H9 (cell line): Measurements from ENCODE around the gene SART1. TPM values are rescaled to one million over a fixed set of nuclear protein-coding genes. Genes with fewer than 3 reads are reported as not detected.

ENCODE experiments used
- DNase-seq: peaks from one replicate; pipeline ENCODE4 v3.0.0-alpha.2; 2017
- H2AFZ ChIP-seq: one replicate; pipeline ENCODE4 v1.6.1; 2013; ENCODE audit warnings: mild to moderate bottlenecking, low read length, control low read depth, moderate library complexity
- H2AK5ac ChIP-seq: 2 replicates; pipeline ENCODE4 v1.6.1; 2013; ENCODE audit warnings: low read length, control low read depth, mixed read lengths; ENCODE audit not compliant: insufficient read length
- H2BK120ac ChIP-seq: one replicate; pipeline ENCODE4 v1.6.1; 2013; ENCODE audit warnings: low read depth, mild to moderate bottlenecking, low read length, control low read depth, inconsistent platforms; ENCODE audit not compliant: poor library complexity, severe bottlenecking
- H2BK12ac ChIP-seq: 2 replicates; pipeline ENCODE4 v1.6.1; 2013; ENCODE audit warnings: low read length, control low read depth, mixed read lengths, low read depth; ENCODE audit not compliant: insufficient read length
- H2BK15ac ChIP-seq: 2 replicates; pipeline ENCODE4 v1.6.1; 2013; ENCODE audit warnings: low read depth, low read length, control low read depth
- H2BK20ac ChIP-seq: one replicate; pipeline ENCODE4 v1.6.1; 2013; ENCODE audit warnings: low read depth, mild to moderate bottlenecking, low read length, control low read depth, inconsistent platforms; ENCODE audit not compliant: poor library complexity, severe bottlenecking
- H2BK5ac ChIP-seq: 2 replicates; pipeline ENCODE4 v1.6.1; 2013; ENCODE audit warnings: low read length, control low read depth, mixed read lengths; ENCODE audit not compliant: insufficient read length
- H3K14ac ChIP-seq: 2 replicates; pipeline ENCODE4 v1.6.1; 2013; ENCODE audit warnings: low read length, control low read depth; ENCODE audit not compliant: insufficient read depth
- H3K18ac ChIP-seq: 2 replicates; pipeline ENCODE4 v1.6.1; 2013; ENCODE audit warnings: low read depth, mild to moderate bottlenecking, mixed read lengths, low read length, control low read depth; ENCODE audit not compliant: insufficient read length
- H3K23ac ChIP-seq: 2 replicates; pipeline ENCODE4 v1.6.1; 2013; ENCODE audit warnings: low read length, control low read depth, mixed read lengths, low read depth; ENCODE audit not compliant: insufficient read length
- H3K23me2 ChIP-seq: 2 replicates; pipeline ENCODE4 v1.6.1; 2013; ENCODE audit warnings: low read depth, mild to moderate bottlenecking, mixed read lengths, low read length, control low read depth; ENCODE audit not compliant: insufficient read length, poor library complexity, severe bottlenecking
- H3K27ac ChIP-seq: 2 replicates; pipeline ENCODE4 v1.5.1; 2013; ENCODE audit warnings: low read length, control low read depth, mixed read lengths, low read depth; ENCODE audit not compliant: insufficient read length
- H3K27me3 ChIP-seq: 2 replicates; pipeline ENCODE4 v1.6.1; 2013; ENCODE audit warnings: low read length, control low read depth, inconsistent platforms; ENCODE audit not compliant: insufficient read depth
- H3K4ac ChIP-seq: 2 replicates; pipeline ENCODE4 v1.6.1; 2013; ENCODE audit warnings: low read depth, mild to moderate bottlenecking, control low read depth, inconsistent platforms, low read length, moderate library complexity
- H3K4me1 ChIP-seq: 2 replicates; pipeline ENCODE4 v1.6.1; 2013; ENCODE audit warnings: low read length, control low read depth, inconsistent platforms; ENCODE audit not compliant: insufficient read depth
- H3K4me2 ChIP-seq: 2 replicates; pipeline ENCODE4 v1.6.1; 2013; ENCODE audit warnings: low read length, control low read depth, mixed read lengths; ENCODE audit not compliant: insufficient read length, insufficient read depth
- H3K56ac ChIP-seq: 2 replicates; pipeline ENCODE4 v1.6.1; 2013; ENCODE audit warnings: low read depth, mild to moderate bottlenecking, mixed read lengths, low read length, control low read depth; ENCODE audit not compliant: insufficient read length
- H3K79me1 ChIP-seq: 2 replicates; pipeline ENCODE4 v1.6.1; 2013; ENCODE audit warnings: low read depth, mild to moderate bottlenecking, moderate library complexity, low read length, control low read depth, inconsistent platforms; ENCODE audit not compliant: insufficient read depth, poor library complexity, severe bottlenecking
- H3K79me2 ChIP-seq: 2 replicates; pipeline ENCODE4 v1.6.1; 2013; ENCODE audit warnings: low read length, control low read depth, inconsistent platforms; ENCODE audit not compliant: insufficient read depth
- H3K9ac ChIP-seq: 2 replicates; pipeline ENCODE4 v1.6.1; 2013; ENCODE audit warnings: low read length, control low read depth, mixed read lengths; ENCODE audit not compliant: insufficient read length; ENCODE audit errors: extremely low read depth
- H3K9me3 ChIP-seq: one replicate; pipeline ENCODE4 v1.6.1; 2013; ENCODE audit warnings: low read depth, low read length, inconsistent platforms; ENCODE audit not compliant: control insufficient read depth
- H3T11ph ChIP-seq: one replicate; pipeline ENCODE4 v1.6.1; 2013; ENCODE audit warnings: mild to moderate bottlenecking, low read length, control low read depth, inconsistent platforms
- H4K20me1 ChIP-seq: one replicate; pipeline ENCODE4 v1.6.1; 2013; ENCODE audit not compliant: control insufficient read depth, insufficient read length, insufficient read depth
- H4K5ac ChIP-seq: 2 replicates; pipeline ENCODE4 v1.6.1; 2013; ENCODE audit warnings: low read depth, mild to moderate bottlenecking, mixed read lengths, low read length, control low read depth; ENCODE audit not compliant: insufficient read length
- H4K8ac ChIP-seq: replicated peaks from 2 replicates; pipeline ENCODE4 v1.6.1; 2013; ENCODE audit warnings: low read length, control low read depth, mixed read lengths, low read depth; ENCODE audit not compliant: insufficient read length
- H4K91ac ChIP-seq: 2 replicates; pipeline ENCODE4 v1.6.1; 2013; ENCODE audit warnings: low read depth, mild to moderate bottlenecking, moderate library complexity, mixed read lengths, low read length, control low read depth; ENCODE audit not compliant: insufficient read length
- H3K27ac Mint-ChIP-seq, 3 experiments: 2 replicates in 2 of 3; 3 replicates in 1 of 3; pipeline ENCODE4 v1.8.0; 2020 to 2021; ENCODE audit warnings: mixed read lengths in 3 of 3, mild to moderate bottlenecking in 1 of 3, moderate library complexity in 1 of 3
- H3K27me3 Mint-ChIP-seq: 2 replicates; pipeline ENCODE4 v1.8.0; 2021; ENCODE audit warnings: low read depth, mild to moderate bottlenecking, moderate library complexity, mixed read lengths
- H3K36me3 Mint-ChIP-seq, 3 experiments: 2 replicates in 2 of 3; 3 replicates in 1 of 3; pipeline ENCODE4 v1.8.0; 2020 to 2021; ENCODE audit warnings: low read depth in 3 of 3, mixed read lengths in 3 of 3; ENCODE audit not compliant: insufficient read depth in 1 of 3
- H3K4me1 Mint-ChIP-seq, 2 experiments: 2 replicates each; pipeline ENCODE4 v1.8.0; 2020; ENCODE audit warnings: mixed read lengths in 2 of 2
- H3K4me3 Mint-ChIP-seq, 2 experiments: 2 replicates in 1 of 2; 3 replicates in 1 of 2; pipeline ENCODE4 v1.8.0; 2020 to 2021; ENCODE audit warnings: mild to moderate bottlenecking in 2 of 2, mixed read lengths in 2 of 2, moderate library complexity in 1 of 2
- H3K9me3 Mint-ChIP-seq, 2 experiments: 2 replicates in 1 of 2; 3 replicates in 1 of 2; pipeline ENCODE4 v1.8.0; 2020; ENCODE audit warnings: mild to moderate bottlenecking in 2 of 2, mixed read lengths in 2 of 2, moderate library complexity in 1 of 2
- WGBS: extraction: QIAGEN DNeasy Blood & Tissue Kit; methylation state at CpG from one replicate; pipeline ENCODE4 v1.1.7; 2013; ENCODE audit warnings: missing lambda C conversion rate, low lambda C conversion rate, mixed read lengths; ENCODE audit not compliant: insufficient read length; ENCODE audit errors: extremely low coverage; 5-methylcytosine and 5-hydroxymethylcytosine counted together
- total RNA-seq: library from RNA; stranded (reverse); gene quantifications from 2 replicates; pipeline ENCODE4 v1.2.1, GENCODE V29; 2021
- TF ChIP-seq, protein P1 (sequence below): fragments of 200-600 bp; sonication (generic); conservative IDR thresholded peaks from 3 replicates; pipeline ENCODE4 v1.8.0; 2021; ENCODE audit warnings: antibody characterized with exemption, mild to moderate bottlenecking

SART1 gene
- total RNA-seq, 1 experiment from 2014 or later = 52.0 TPM

DNA sequence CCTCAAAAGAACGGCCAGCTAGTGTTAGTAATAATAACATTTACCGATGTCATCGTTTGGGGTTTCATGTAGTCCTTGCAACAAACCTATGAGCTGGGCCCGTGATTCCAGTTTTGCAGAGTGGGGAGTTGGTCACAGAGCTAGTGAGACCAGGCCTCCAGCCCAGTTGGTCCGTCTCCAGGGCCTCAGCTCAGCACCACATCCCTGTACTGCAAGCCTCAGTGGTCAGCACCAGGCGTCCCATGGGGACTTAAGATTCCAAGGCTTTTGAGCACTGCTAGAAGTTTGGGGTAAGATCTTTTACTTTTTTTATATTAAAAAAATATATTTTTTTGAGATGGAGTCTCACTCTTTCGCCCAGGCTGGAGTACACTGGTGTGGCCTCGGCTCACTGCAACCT lies 17.3 kb upstream of the SART1 start:
- Histone ChIP-seq H3K4me1 (peaks cover 11% of the 10 kb centered on the region), H2AFZ (no peak overlapping the region), H4K20me1 (no peaks in the 10 kb centered on the region), H3K4ac (no peak overlapping the region), H3K27me3 (no peaks in the 10 kb centered on the region), H3K23ac (no peak overlapping the region), H3T11ph (no peak overlapping the region), H3K79me1 (no peaks in the 10 kb centered on the region), H2BK12ac (no peak overlapping the region), H2BK120ac (no peak overlapping the region), H2BK20ac (no peak overlapping the region), H4K8ac (no peak overlapping the region), H4K91ac (no peak overlapping the region), H3K9me3 (no peaks in the 10 kb centered on the region), H2BK15ac (no peak overlapping the region), H3K56ac (no peak overlapping the region), H3K27ac (no peak overlapping the region), H3K18ac (no peak overlapping the region), H3K23me2 (peaks cover 8% of the 10 kb centered on the region), H4K5ac (no peak overlapping the region), H3K9ac (no peak overlapping the region), H3K14ac (no peak overlapping the region), H3K79me2 (no peaks in the 10 kb centered on the region), H3K4me2 (no peak overlapping the region), H2BK5ac (no peak overlapping the region), H2AK5ac (no peak overlapping the region)
- no peak for DNase-seq
- TF ChIP-seq, protein P1, sequence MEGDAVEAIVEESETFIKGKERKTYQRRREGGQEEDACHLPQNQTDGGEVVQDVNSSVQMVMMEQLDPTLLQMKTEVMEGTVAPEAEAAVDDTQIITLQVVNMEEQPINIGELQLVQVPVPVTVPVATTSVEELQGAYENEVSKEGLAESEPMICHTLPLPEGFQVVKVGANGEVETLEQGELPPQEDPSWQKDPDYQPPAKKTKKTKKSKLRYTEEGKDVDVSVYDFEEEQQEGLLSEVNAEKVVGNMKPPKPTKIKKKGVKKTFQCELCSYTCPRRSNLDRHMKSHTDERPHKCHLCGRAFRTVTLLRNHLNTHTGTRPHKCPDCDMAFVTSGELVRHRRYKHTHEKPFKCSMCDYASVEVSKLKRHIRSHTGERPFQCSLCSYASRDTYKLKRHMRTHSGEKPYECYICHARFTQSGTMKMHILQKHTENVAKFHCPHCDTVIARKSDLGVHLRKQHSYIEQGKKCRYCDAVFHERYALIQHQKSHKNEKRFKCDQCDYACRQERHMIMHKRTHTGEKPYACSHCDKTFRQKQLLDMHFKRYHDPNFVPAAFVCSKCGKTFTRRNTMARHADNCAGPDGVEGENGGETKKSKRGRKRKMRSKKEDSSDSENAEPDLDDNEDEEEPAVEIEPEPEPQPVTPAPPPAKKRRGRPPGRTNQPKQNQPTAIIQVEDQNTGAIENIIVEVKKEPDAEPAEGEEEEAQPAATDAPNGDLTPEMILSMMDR = no peak
- H3K36me3 Mint-ChIP-seq = peaks cover 0 to 13% (median 0%) of the 10 kb centered on the region in 3 experiments; a peak in 4 of 7 replicates
- no CpG with 5 or more reads among the region's 8 CpGs for WGBS
- H3K4me1 Mint-ChIP-seq = peaks cover 31 to 44% of the 10 kb centered on the region in 2 experiments
- no peaks in the 10 kb centered on the region; a peak in 1 of 5 replicates for H3K9me3 Mint-ChIP-seq
- peaks cover 23% of the 10 kb centered on the region for H3K27me3 Mint-ChIP-seq
- no peak overlapping the region for H3K4me3 Mint-ChIP-seq
- H3K27ac Mint-ChIP-seq = no peak overlapping the region
